CD14-positive monocyte (primary cell): Measurements from ENCODE around the gene HSPG2. TPM values are rescaled to one million over a fixed set of nuclear protein-coding genes. Genes with fewer than 3 reads are reported as not detected.
A peak's percentile ranks its signal among the peaks of the same experiment; 100 is the strongest.

Experiments
- DNase-seq, 3 donors: peaks; one replicate each; pipeline ENCODE4 v3.0.0-alpha.2; 2011 to 2022
- H2AFZ ChIP-seq: 2 replicates; pipeline ENCODE4 v1.6.0; 2012; ENCODE audit warnings: mild to moderate bottlenecking, low read depth, low read length, inconsistent platforms; ENCODE audit not compliant: insufficient read depth, poor library complexity, severe bottlenecking
- H3K27ac ChIP-seq, 2 donors: 1 replicate in 1 of 2; 2 replicates in 1 of 2; pipeline ENCODE4 v1.5.1; 2012 to 2013; ENCODE audit warnings: low read length in 2 of 2, control low read depth in 1 of 2, inconsistent platforms in 1 of 2, low read depth in 1 of 2, mild to moderate bottlenecking in 1 of 2
- H3K27me3 ChIP-seq, 2 donors: one replicate each; pipeline versions ENCODE4 v1.6.0 to v1.6.1; 2011 to 2013; ENCODE audit warnings: low read length in 2 of 2; ENCODE audit not compliant: control insufficient read depth in 2 of 2, insufficient read depth in 2 of 2
- H3K36me3 ChIP-seq, 2 donors: replicated peaks in 1 of 2; 1 replicate in 1 of 2; 2 replicates in 1 of 2; pipeline versions ENCODE4 v1.5.1 to v1.6.1; 2012 to 2013; ENCODE audit warnings: low read length in 2 of 2, control low read depth in 1 of 2, inconsistent platforms in 1 of 2, mild to moderate bottlenecking in 1 of 2; ENCODE audit not compliant: insufficient read depth in 2 of 2, control insufficient read depth in 1 of 2
- H3K4me1 ChIP-seq, 2 donors: 1 replicate in 1 of 2; 2 replicates in 1 of 2; pipeline versions ENCODE4 v1.5.1 to v1.6.1; 2012 to 2013; ENCODE audit warnings: low read length in 2 of 2, control low read depth in 1 of 2, inconsistent platforms in 1 of 2, mild to moderate bottlenecking in 1 of 2, moderate library complexity in 1 of 2; ENCODE audit not compliant: insufficient read depth in 2 of 2, control insufficient read depth in 1 of 2
- H3K4me2 ChIP-seq: replicated peaks from 2 replicates; pipeline ENCODE3; 2012; ENCODE audit warnings: low read length, moderate library complexity, mild to moderate bottlenecking; ENCODE audit not compliant: poor library complexity, severe bottlenecking; ENCODE audit errors: extremely low read depth
- H3K4me3 ChIP-seq, 3 experiments: fragments of 200-600 bp in 1 of 3; sonication (generic) in 1 of 3; replicated peaks in 1 of 3; 1 replicate in 2 of 3; 2 replicates in 1 of 3; pipeline ENCODE4 v1.5.1; 2011 to 2013; ENCODE audit warnings: low read length in 3 of 3, mild to moderate bottlenecking in 3 of 3, control low read depth in 2 of 3, low read depth in 2 of 3, inconsistent platforms in 1 of 3, moderate library complexity in 1 of 3
- H3K79me2 ChIP-seq: 2 replicates; pipeline ENCODE4 v1.6.0; 2012; ENCODE audit warnings: mild to moderate bottlenecking, control low read depth, inconsistent platforms, low read length, moderate library complexity; ENCODE audit not compliant: insufficient read depth
- H3K9ac ChIP-seq: 2 replicates; pipeline ENCODE4 v1.6.0; 2017; ENCODE audit warnings: low read length, mild to moderate bottlenecking; ENCODE audit not compliant: insufficient read depth, poor library complexity, severe bottlenecking
- H3K9me3 ChIP-seq, 2 donors: replicated peaks in 1 of 2; 1 replicate in 1 of 2; 2 replicates in 1 of 2; pipeline versions ENCODE4 v1.5.1 to v1.6.1; 2012 to 2013; ENCODE audit warnings: low read length in 2 of 2, control low read depth in 1 of 2; ENCODE audit not compliant: control insufficient read depth in 1 of 2, insufficient read depth in 1 of 2
- H4K20me1 ChIP-seq: 2 replicates; pipeline ENCODE4 v1.6.0; 2012; ENCODE audit warnings: mild to moderate bottlenecking, low read length, control low read depth, moderate library complexity; ENCODE audit not compliant: insufficient read depth
- H3K27ac Mint-ChIP-seq, 7 donors: one replicate each; pipeline ENCODE4 v1.8.0; 2020; ENCODE audit warnings: mild to moderate bottlenecking in 7 of 7, mixed read lengths in 7 of 7, moderate library complexity in 6 of 7, inconsistent platforms in 2 of 7
- H3K27me3 Mint-ChIP-seq, 3 donors: one replicate each; pipeline ENCODE4 v1.8.0; 2021 to 2022; ENCODE audit warnings: low read depth in 3 of 3, mild to moderate bottlenecking in 3 of 3, mixed read lengths in 3 of 3, moderate library complexity in 3 of 3, inconsistent platforms in 1 of 3
- H3K36me3 Mint-ChIP-seq, 2 donors: one replicate each; pipeline ENCODE4 v1.8.0; 2020; ENCODE audit warnings: mixed read lengths in 2 of 2, inconsistent platforms in 1 of 2, mild to moderate bottlenecking in 1 of 2
- H3K4me1 Mint-ChIP-seq: one replicate; pipeline ENCODE4 v1.8.0; 2020; ENCODE audit warnings: mild to moderate bottlenecking, mixed read lengths
- H3K4me3 Mint-ChIP-seq, 2 donors: one replicate each; pipeline ENCODE4 v1.8.0; 2020; ENCODE audit warnings: mild to moderate bottlenecking in 2 of 2, mixed read lengths in 2 of 2, moderate library complexity in 1 of 2
- H3K9me3 Mint-ChIP-seq, 7 donors: one replicate each; pipeline ENCODE4 v1.8.0; 2020 to 2022; ENCODE audit warnings: mixed read lengths in 7 of 7, mild to moderate bottlenecking in 6 of 7, moderate library complexity in 6 of 7, inconsistent platforms in 2 of 7
- CTCF ChIP-seq: fragments of 200-600 bp; IDR thresholded peaks from one replicate; pipeline ENCODE4 v1.8.0; 2022; ENCODE audit warnings: antibody characterized with exemption, mild to moderate bottlenecking
- WGBS: methylation state at CpG from one replicate; pipeline ENCODE4 v1.1.5; 2013; ENCODE audit warnings: missing lambda C conversion rate; ENCODE audit not compliant: insufficient coverage; 5-methylcytosine and 5-hydroxymethylcytosine counted together
- intact Hi-C, 2 donors: fragments of 100-400 bp; cut with micrococcal nuclease; formaldehyde crosslinking; loops; one replicate each; pipeline versions ENCODE4 v1.15.0 to v1.15.1; 2023
- polyA plus RNA-seq, 3 donors: library from polyadenylated mRNA; depleted of rRNA in 1 of 3; unstranded in 2 of 3; stranded (reverse) in 1 of 3; fragments of 300-500 nt in 2 of 3; fragments of >200 nt in 1 of 3; fragmentation: Illumina TruSeq in 2 of 3; gene quantifications; 1 replicate in 2 of 3; 2 replicates in 1 of 3; pipeline ENCODE4 v1.2.3, GENCODE V29; 2012 to 2021

Gene HSPG2
- polyA plus RNA-seq, 3 donors, result 0.44 TPM; not detected in 2

- H4K20me1 ChIP-seq, result no peaks in the 10 kb centered on the region
- Mint-ChIP-seq H3K27me3 (peaks cover 0 to 6% (median 0%) of the 10 kb centered on the region in 3 donors), H3K4me3 (no peak overlapping the region), H3K9me3 (peaks cover 6 to 14% (median 12%) of the 10 kb centered on the region in 7 donors), H3K27ac (peak overlapping the region in 1 of 7 donors; percentile 70), H3K36me3 (no peaks in the 10 kb centered on the region), H3K4me1 (peaks cover 23% of the 10 kb centered on the region)
- H3K36me3 ChIP-seq, result no peaks in the 10 kb centered on the region
- H3K27me3 ChIP-seq, result no peaks in the 10 kb centered on the region
- H3K27ac ChIP-seq, result no peak overlapping the region
- WGBS, result 97% methylated on average over 2 of the region's 2 CpGs
- intact Hi-C loops, result no loop called here
- H3K9me3 ChIP-seq, result peaks cover 6 to 19% of the 10 kb centered on the region in 2 donors
- no peak overlapping the region for H3K9ac ChIP-seq
- H3K79me2 ChIP-seq, result no peaks in the 10 kb centered on the region
- no peak overlapping the region for H3K4me2 ChIP-seq
- peaks cover 0 to 9% of the 10 kb centered on the region in 2 donors for H3K4me1 ChIP-seq
- no peak overlapping the region for H3K4me3 ChIP-seq
- no peak for TF ChIP-seq CTCF
- DNase-seq, result no peak
- no peak overlapping the region for H2AFZ ChIP-seq
These were observed 142.5 kb downstream of the HSPG2 start for GRCh38 chr1:21794656-21795055.

GRCh38 chr1:21793104-21793503 lies 144.0 kb downstream of the HSPG2 start:
- Histone ChIP-seq H3K27me3 (no peaks in the 10 kb centered on the region), H3K36me3 (no peaks in the 10 kb centered on the region), H3K4me1 (peaks cover 4 to 11% of the 10 kb centered on the region in 2 donors), H2AFZ (no peak overlapping the region), H3K27ac (no peak overlapping the region), H3K79me2 (no peaks in the 10 kb centered on the region), H3K4me2 (no peak overlapping the region), H3K9me3 (peaks cover 6 to 19% of the 10 kb centered on the region in 2 donors), H3K9ac (no peak overlapping the region), H3K4me3 (no peak overlapping the region), H4K20me1 (no peaks in the 10 kb centered on the region)
- WGBS, result no CpG with 5 or more reads among the region's 2 CpGs
- H3K36me3 Mint-ChIP-seq, result no peaks in the 10 kb centered on the region
- no peak overlapping the region for H3K4me3 Mint-ChIP-seq
- H3K27ac Mint-ChIP-seq, result no peak overlapping the region
- intact Hi-C loops, result no loop called here
- peaks cover 20% of the 10 kb centered on the region for H3K4me1 Mint-ChIP-seq
- peaks cover 0 to 4% (median 0%) of the 10 kb centered on the region in 3 donors for H3K27me3 Mint-ChIP-seq
- DNase-seq, result no peak
- no peak for TF ChIP-seq CTCF
- H3K9me3 Mint-ChIP-seq, result peaks cover 6 to 14% (median 12%) of the 10 kb centered on the region in 7 donors
